Liver (tissue), 3 donors: ENCODE results near the gene TTBK1.

Source experiments
- GABPA ChIP-seq, 2 donors: IDR thresholded peaks in 1 of 2; conservative IDR thresholded peaks in 1 of 2; 2 replicates each; pipeline ENCODE4 v1.6.1; 2016; ENCODE audit warnings: antibody characterized with exemption in 2 of 2, mild to moderate bottlenecking in 1 of 2, moderate library complexity in 1 of 2
- NR2F2 ChIP-seq: IDR thresholded peaks from 2 replicates; pipeline ENCODE4 v1.6.1; 2016; ENCODE audit warnings: antibody characterized with exemption
- YY1 ChIP-seq: IDR thresholded peaks from 2 replicates; pipeline ENCODE4 v1.6.1; 2016; ENCODE audit warnings: antibody characterized with exemption, mild to moderate bottlenecking
- TF ChIP-seq, protein P1 (sequence below): fragments of 150-350 bp; IDR thresholded peaks from 2 replicates; pipeline ENCODE4 v1.5.1; 2017; ENCODE audit warnings: improper control_type of control experiment, low read depth, low read length; ENCODE audit not compliant: missing input control
- donor health status: healthy.
- donor health status: healthy.

- TF ChIP-seq, protein P1, sequence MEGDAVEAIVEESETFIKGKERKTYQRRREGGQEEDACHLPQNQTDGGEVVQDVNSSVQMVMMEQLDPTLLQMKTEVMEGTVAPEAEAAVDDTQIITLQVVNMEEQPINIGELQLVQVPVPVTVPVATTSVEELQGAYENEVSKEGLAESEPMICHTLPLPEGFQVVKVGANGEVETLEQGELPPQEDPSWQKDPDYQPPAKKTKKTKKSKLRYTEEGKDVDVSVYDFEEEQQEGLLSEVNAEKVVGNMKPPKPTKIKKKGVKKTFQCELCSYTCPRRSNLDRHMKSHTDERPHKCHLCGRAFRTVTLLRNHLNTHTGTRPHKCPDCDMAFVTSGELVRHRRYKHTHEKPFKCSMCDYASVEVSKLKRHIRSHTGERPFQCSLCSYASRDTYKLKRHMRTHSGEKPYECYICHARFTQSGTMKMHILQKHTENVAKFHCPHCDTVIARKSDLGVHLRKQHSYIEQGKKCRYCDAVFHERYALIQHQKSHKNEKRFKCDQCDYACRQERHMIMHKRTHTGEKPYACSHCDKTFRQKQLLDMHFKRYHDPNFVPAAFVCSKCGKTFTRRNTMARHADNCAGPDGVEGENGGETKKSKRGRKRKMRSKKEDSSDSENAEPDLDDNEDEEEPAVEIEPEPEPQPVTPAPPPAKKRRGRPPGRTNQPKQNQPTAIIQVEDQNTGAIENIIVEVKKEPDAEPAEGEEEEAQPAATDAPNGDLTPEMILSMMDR = no peak
- TF ChIP-seq YY1 (no peak), NR2F2 (no peak), GABPA (IDR thresholded peaks at IDR 0.05 in 1 of 2, conservative IDR thresholded peaks at IDR 0.05 in 1 of 2) (no peak)
These were observed 22.0 kb upstream of the TTBK1 start for GRCh38 chr6:43221046-43221972.
